ENCODE results near the gene SLC35E2B.
"Not testable (repeated sequence)": the region's sequence is repeated elsewhere in the genome, so short reads cannot be mapped to it uniquely, and the experiment has no call there.

- TF ChIP-seq, protein P1, sequence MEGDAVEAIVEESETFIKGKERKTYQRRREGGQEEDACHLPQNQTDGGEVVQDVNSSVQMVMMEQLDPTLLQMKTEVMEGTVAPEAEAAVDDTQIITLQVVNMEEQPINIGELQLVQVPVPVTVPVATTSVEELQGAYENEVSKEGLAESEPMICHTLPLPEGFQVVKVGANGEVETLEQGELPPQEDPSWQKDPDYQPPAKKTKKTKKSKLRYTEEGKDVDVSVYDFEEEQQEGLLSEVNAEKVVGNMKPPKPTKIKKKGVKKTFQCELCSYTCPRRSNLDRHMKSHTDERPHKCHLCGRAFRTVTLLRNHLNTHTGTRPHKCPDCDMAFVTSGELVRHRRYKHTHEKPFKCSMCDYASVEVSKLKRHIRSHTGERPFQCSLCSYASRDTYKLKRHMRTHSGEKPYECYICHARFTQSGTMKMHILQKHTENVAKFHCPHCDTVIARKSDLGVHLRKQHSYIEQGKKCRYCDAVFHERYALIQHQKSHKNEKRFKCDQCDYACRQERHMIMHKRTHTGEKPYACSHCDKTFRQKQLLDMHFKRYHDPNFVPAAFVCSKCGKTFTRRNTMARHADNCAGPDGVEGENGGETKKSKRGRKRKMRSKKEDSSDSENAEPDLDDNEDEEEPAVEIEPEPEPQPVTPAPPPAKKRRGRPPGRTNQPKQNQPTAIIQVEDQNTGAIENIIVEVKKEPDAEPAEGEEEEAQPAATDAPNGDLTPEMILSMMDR (IDR thresholded peaks at IDR 0.05; ENCODE audit: insufficient read depth, low read length), result not testable (repeated sequence)
- not testable (repeated sequence) for TF ChIP-seq GABPA, POLR2AphosphoS5 (IDR thresholded peaks at IDR 0.05; ENCODE audit: low read depth)
These were observed 276 bp downstream of the SLC35E2B start for GRCh38 chr1:1692324-1692713.

Measured in HL-60 (cell line).